DND-41 (cell line): Measurements from ENCODE around the gene PUM1.

Source experiments
- CTCF ChIP-seq: IDR thresholded peaks from 2 replicates; pipeline ENCODE4 v1.5.1; 2012; ENCODE audit warnings: borderline replicate concordance, low read length, moderate library complexity, mild to moderate bottlenecking; ENCODE audit not compliant: poor library complexity, severe bottlenecking; ENCODE audit errors: extremely low read depth
- EZH2 ChIP-seq: IDR thresholded peaks from 3 replicates; pipeline ENCODE4 v1.6.1; 2012; ENCODE audit warnings: borderline replicate concordance, low read depth, mild to moderate bottlenecking, moderate library complexity, low read length, inconsistent platforms; ENCODE audit not compliant: severe bottlenecking

GRCh38 chr1:31016868-31017267 is 48.6 kb downstream of the PUM1 start:
- TF ChIP-seq CTCF (no peak), EZH2 (no peak)
